HG02981 (cell line): Measurements from ENCODE around the gene AIRE.

Experiments
- ATAC-seq: cut with Tn5 transposase; IDR thresholded peaks from one replicate; pipeline ENCODE4 v1.9.1; 2021; ENCODE audit warnings: mild to moderate bottlenecking, moderate library complexity; ENCODE audit not compliant: unreplicated experiment

Gene AIRE

DNA sequence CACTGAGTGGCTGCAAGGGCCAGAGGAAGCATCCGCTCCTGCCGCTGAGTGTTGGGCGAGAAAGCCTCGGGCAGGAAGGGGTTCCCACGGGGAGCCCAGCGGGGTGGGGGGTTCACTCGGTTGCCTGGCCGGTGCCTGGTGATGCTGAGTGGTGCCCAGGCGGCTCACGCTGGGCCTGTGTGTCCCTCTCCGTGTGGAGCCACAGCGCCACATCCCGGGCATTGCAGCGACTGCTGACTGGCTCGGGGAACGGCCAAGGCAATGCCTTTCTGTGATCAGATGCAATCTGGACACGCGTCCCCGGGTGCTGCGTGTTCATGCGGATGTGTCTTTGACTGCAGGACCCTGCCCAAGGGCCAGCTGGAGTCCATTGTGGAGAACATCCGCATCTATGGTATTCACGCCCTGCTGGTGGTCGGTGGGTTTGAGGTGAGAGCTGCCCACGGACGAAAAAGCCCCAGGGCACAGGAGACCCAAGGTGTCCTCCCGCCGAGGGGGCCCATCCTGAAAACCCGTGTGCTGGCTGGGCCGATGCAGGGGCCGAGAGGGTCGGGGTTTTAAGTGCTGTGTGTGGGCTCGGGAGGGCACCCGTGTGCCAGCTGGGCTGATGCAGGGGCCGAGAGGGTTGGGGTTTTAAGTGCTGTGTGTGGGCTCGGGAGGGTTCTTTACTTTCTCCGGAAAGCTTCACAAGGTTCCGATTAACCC, 37.1 kb downstream of the AIRE start:
- ATAC-seq = no peak

DNA sequence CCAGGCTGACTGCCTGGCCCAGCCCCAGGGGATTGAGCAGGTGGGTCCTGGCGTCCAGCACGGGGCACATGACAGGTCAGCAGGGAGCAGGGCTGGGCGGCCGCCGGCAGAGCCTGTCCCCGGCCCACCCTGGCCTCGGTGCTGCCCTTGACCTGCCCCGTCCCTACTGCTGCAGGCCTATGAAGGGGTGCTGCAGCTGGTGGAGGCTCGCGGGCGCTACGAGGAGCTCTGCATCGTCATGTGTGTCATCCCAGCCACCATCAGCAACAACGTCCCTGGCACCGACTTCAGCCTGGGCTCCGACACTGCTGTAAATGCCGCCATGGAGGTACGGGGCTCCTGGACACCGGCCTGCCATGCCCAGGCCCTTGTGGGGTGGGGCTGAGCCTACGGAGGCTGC, 37.9 kb downstream of the AIRE start:
- no peak for ATAC-seq

- no peak for ATAC-seq
These were observed 38.6 kb downstream of the AIRE start for GRCh38 chr21:44324106-44324853.

GRCh38 chr21:44324854-44325107, 39.1 kb downstream of the AIRE start:
- no peak for ATAC-seq

DNA sequence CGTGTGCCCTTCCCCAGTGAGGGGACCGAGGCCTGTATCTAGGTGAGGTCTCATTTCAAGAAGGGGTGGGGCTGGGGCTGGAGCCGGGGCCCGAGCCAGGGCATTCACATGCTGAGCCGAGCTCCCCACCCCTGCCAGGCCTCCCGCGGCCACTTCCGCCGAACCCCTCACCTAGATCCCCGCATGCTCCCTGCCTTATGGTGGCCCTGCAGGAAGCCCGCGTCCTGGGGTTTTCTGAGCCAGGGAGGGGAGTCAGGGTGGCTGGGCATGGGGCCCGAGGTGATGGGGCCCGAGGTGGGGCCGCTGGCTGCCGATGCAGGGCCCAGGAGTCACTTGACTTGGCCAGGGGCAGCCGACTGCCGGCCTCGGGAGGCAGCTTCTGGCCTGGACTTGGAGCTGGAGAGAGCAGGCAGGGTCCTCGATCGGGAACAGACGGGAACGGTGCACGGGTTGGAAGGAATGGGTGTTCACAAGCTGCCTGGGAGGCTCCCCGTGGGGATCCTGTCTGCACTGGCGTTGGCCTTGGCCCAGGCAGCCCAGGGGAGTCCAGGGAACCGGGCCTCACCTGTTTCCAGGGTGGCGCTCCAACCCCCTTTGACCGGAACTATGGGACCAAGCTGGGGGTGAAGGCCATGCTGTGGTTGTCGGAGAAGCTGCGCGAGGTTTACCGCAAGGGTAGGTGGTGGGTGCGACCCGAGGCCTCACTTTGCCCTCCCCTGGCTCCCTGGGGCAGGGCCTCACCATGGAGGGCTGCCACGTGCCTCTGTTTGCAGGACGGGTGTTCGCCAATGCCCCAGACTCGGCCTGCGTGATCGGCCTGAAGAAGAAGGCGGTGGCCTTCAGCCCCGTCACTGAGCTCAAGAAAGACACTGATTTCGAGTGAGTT, 40.0 kb downstream of the AIRE start:
- no peak for ATAC-seq

DNA sequence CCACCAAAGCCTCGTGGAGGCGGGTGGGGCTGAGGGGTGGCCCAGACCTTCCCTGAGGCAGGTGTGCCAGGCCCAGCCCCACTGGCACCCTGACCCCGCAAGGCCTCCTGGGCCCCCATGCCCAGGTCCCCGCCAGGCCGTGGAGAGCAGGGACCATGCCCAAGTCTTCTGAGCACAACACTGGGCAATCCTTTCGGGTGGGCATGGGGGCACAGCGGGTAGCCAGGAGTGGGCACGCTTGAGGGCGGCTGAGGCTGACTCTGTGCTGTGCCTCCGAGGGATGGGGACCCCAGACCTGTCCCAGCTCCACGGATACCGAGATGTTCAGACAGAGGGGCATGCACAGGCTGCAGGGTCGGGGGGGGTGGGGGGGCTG, 40.6 kb downstream of the AIRE start:
- no peak for ATAC-seq

- ATAC-seq = no peak
These were observed 41.3 kb downstream of the AIRE start for GRCh38 chr21:44326716-44327602.

GRCh38 chr21:44327603-44327974, 41.9 kb downstream of the AIRE start:
- ATAC-seq = no peak

- ATAC-seq = no peak
These were observed 42.7 kb downstream of the AIRE start for GRCh38 chr21:44328242-44328895.

GRCh38 chr21:44329086-44329889, 43.6 kb downstream of the AIRE start:
- no peak for ATAC-seq

DNA sequence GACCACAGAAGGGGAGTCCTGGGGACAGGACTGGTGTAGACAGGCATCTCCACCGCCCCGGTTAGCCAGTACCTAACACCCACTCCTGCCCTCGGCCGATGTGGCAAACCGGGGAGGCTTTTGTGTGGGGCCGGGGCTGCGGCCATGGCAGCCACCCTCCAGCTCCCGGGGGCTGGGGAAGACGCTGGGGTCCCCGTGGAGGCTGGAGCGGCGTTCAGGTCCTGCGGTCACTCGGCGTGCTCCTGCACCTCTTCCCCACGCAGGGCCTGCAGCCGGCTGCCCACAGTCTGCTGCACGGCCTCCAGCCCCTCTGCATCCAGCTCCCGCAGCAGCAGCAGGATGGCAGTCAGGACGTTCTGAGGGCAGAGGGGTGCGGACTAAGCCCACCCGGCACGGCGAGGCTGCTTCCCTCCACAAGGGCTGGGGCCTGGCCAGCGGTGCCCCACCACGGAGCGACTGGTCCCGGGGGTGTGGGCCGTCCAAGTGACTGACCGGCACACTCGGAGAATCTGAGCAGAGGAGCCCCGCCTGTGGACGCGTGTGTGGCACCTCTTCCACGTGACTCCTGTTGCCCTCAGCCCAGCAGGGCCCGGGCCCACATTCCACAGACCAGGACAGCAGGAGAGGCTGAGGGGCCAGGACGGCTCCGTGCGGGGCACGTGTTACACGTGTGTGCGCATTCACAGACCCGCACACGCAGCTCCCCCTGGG, 44.5 kb downstream of the AIRE start:
- no peak for ATAC-seq

DNA sequence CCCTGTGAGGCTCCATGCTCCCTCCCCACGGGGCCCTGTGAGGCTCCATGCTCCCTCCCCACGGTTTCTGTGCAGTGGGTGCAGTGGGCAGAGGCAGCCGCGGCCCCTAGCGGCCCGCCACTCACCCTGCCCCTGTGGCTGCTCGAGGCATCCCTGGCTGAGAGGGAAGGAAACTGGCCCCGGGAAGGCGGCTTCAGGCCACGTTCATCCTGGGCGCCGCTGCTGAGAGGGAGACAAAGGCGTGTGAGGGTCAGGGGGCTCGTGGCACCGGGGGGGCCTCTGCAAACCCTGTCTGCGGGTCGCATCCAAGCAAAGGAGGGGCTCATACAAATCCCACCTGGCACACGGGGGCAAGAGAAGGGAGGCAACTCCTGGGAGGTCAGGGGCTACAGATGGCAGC, 45.0 kb downstream of the AIRE start:
- ATAC-seq = no peak

DNA sequence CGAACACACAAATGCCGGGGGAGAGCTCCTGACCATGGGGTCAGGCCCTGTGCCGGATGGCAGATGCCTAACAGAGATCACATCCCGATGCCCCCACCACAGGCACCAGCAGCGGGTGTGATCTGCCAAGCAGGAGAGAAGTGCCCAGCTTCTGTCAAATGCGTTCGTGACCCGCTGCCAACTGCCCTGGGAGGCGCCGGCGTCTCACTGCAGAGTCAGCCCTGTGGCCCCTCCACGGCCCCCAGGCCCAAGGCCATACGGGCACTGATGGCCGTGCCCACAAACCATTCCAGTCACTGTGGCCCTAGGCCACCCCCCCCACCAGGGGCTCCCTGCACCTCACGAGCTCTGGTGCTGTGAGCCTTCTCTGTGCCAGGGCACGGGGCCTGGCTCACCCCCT, 45.5 kb downstream of the AIRE start:
- ATAC-seq = no peak

DNA sequence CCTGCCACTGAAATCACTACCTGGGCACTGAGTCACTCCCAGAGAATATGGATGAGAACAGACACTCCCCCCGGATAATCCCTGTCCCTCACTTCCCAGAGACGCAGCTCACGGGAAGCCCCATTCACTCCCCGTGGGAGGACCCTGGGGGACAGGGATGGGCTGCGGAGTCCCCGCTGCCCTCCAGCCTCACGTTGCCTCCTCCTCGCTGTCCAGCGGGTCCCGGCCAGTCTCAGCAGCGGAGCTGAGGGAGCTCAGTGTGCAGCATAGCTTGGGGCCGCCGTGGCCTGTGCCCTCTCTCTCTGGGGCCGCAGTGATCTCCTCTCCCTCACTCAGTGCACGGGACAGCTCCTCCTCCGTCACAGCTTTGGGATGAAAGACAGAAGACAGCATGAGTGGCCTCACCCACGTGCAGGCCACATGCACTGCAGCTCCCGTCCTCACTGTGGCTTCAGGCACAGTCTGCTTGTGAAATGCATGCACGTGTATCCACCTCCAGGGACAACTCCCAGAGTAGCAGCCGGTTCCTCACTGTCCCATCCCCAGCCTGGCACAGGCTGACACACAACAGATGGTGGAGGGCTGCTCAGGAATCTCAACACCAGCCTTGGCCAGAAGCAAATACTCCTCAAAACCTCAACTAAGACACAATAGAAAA, 46.1 kb downstream of the AIRE start:
- ATAC-seq = no peak

DNA sequence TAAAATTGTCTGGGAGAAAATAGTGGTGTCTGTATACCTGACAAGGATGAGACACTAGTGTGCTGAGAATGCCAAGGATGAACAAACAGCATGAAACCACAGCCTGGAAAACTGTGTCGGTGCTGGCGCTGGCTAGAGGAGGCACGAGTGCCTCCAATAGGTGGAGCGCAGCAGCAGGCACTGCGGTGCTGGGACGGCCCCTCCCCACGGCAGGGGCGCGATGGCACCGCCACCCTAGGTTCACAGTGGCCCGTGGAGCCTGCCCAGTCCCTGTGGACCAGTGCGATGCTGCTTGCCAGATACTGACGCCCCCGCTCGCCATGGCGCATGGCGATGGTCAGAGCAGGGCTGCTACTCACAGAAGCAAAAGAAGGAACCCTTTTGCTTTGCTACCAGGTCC, 46.7 kb downstream of the AIRE start:
- ATAC-seq = no peak

- ATAC-seq = no peak
These were observed 47.3 kb downstream of the AIRE start for GRCh38 chr21:44332965-44333364.

DNA sequence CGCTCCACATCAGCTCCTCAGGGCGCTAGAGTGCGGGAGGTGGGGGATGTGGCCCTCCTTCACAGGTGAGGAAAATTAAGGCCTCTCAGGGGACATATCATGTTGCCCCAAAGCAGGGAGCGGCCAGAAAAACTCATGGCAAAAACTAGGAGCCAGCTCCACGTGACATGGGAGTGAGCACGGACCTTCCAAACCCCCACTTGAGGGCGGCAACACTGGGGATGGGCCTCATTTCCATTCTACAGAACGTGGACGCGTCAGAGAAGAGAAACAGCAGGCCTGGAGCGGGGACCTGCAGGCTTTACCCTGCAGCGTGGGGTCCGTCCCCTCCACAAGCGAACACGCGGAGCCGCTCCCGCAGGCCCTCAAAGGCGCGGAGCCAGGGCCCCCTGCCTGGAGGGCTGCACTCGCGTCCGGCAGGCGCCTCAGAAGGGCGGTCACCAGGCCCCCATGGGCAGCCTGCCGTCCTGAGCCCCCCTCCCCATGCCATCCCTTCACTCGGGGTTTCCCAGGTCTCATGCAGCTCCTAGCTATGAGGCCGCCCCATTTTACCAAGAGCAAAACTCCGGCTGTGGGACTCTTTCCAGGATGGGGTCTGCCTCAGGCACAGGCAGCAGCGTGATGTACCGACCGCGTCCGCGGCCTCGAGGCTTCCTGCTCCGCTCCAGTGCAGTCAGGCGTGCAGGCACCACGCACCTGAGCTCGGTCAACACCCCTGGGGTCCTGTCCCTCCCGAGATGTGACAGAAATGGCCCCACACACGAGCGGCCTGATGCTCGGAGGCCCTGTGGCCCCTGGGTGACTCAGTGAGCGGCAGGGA, 48.0 kb downstream of the AIRE start:
- no peak for ATAC-seq
